HepG2 (cell line): ENCODE data around the gene FAM174C. TPM values are rescaled to one million over a fixed set of nuclear protein-coding genes. Genes with fewer than 3 reads are reported as not detected.

ENCODE experiments used
- AGO2 ChIP-seq: fragments of 200-400 bp; formaldehyde crosslinking; optimal IDR thresholded peaks from 2 replicates; pipeline ENCODE3; 2017; ENCODE audit warnings: mild to moderate bottlenecking, low read depth, low read length, moderate library complexity
- CHCHD3 ChIP-seq: sonication (generic); formaldehyde crosslinking; IDR thresholded peaks from 2 replicates; pipeline ENCODE4 v1.8.0; 2022; ENCODE audit warnings: mild to moderate bottlenecking, missing genetic modification reagents, moderate library complexity
- EED ChIP-seq: sonication (generic); formaldehyde crosslinking; IDR thresholded peaks from 2 replicates; pipeline ENCODE4 v1.5.0; 2020; ENCODE audit warnings: mild to moderate bottlenecking, missing genetic modification reagents
- PAWR ChIP-seq: sonication (generic); formaldehyde crosslinking; IDR thresholded peaks from 2 replicates; pipeline ENCODE4 v1.4.0; 2020; ENCODE audit warnings: missing genetic modification reagents, mild to moderate bottlenecking, borderline replicate concordance
- PRPF4 ChIP-seq: fragments of 200-400 bp; formaldehyde crosslinking; IDR thresholded peaks from 2 replicates; pipeline ENCODE4 v1.6.1; 2016; ENCODE audit warnings: low read length, low read depth; ENCODE audit not compliant: poor library complexity, severe bottlenecking
- RBAK ChIP-seq: sonication (generic); formaldehyde crosslinking; IDR thresholded peaks from 2 replicates; pipeline ENCODE4 v1.5.1; 2020; ENCODE audit warnings: mild to moderate bottlenecking, missing genetic modification reagents
- RBFOX2 ChIP-seq: fragments of 200-400 bp; formaldehyde crosslinking; IDR thresholded peaks from 2 replicates; pipeline ENCODE4 v1.6.1; 2017; ENCODE audit warnings: low read depth, mild to moderate bottlenecking, low read length
- RBM22 ChIP-seq: fragments of 200-400 bp; formaldehyde crosslinking; optimal IDR thresholded peaks from 2 replicates; pipeline ENCODE3; 2017; ENCODE audit warnings: mild to moderate bottlenecking, low read length, moderate library complexity
- SALL1 ChIP-seq: sonication (generic); formaldehyde crosslinking; IDR thresholded peaks from 2 replicates; pipeline ENCODE4 v1.8.0; 2022; ENCODE audit warnings: mild to moderate bottlenecking, missing genetic modification reagents
- SAP130 ChIP-seq: IDR thresholded peaks from 2 replicates; pipeline ENCODE4 v1.6.1; 2016; ENCODE audit warnings: low read depth
- TSC22D2 ChIP-seq: sonication (generic); formaldehyde crosslinking; IDR thresholded peaks from 2 replicates; pipeline ENCODE4 v1.5.1; 2020; ENCODE audit warnings: missing genetic modification reagents, mild to moderate bottlenecking, borderline replicate concordance
- ZBTB8A ChIP-seq: sonication (generic); formaldehyde crosslinking; IDR thresholded peaks from 2 replicates; pipeline ENCODE4 v1.4.0; 2020; ENCODE audit warnings: mild to moderate bottlenecking, low read depth, missing genetic modification reagents, borderline replicate concordance
- ZKSCAN5 ChIP-seq: sonication (generic); formaldehyde crosslinking; IDR thresholded peaks from 2 replicates; pipeline ENCODE4 v1.5.1; 2020; ENCODE audit warnings: mild to moderate bottlenecking, missing genetic modification reagents
- ZNF549 ChIP-seq: sonication (generic); formaldehyde crosslinking; IDR thresholded peaks from 2 replicates; pipeline ENCODE4 v1.5.0; 2020; ENCODE audit warnings: missing genetic modification reagents
- ZNF761 ChIP-seq: sonication (generic); formaldehyde crosslinking; conservative IDR thresholded peaks from 2 replicates; pipeline ENCODE4 v1.4.0; 2020; ENCODE audit warnings: mild to moderate bottlenecking, missing genetic modification reagents
- ZNF777 ChIP-seq: sonication (generic); formaldehyde crosslinking; IDR thresholded peaks from 2 replicates; pipeline ENCODE4 v1.4.0; 2020; ENCODE audit warnings: missing genetic modification reagents
- ZSCAN22 ChIP-seq: sonication (generic); formaldehyde crosslinking; IDR thresholded peaks from 2 replicates; pipeline ENCODE4 v1.4.0; 2020; ENCODE audit warnings: mild to moderate bottlenecking, missing genetic modification reagents
- ZSCAN30 ChIP-seq: sonication (generic); formaldehyde crosslinking; IDR thresholded peaks from 2 replicates; pipeline ENCODE4 v1.5.0; 2020; ENCODE audit warnings: mild to moderate bottlenecking, missing genetic modification reagents
- polyA plus RNA-seq, 8 experiments: library from polyadenylated mRNA; depleted of rRNA in 3 of 8; stranded (reverse) in 7 of 8; unstranded in 1 of 8; fragments of >200 nt; fragmentation: Illumina TruSeq in 4 of 8; extraction: Trizol in 4 of 8; gene quantifications; 2 replicates each; pipeline versions ENCODE4 v1.2.1 to v1.2.3, GENCODE V29; 2011 to 2016; ENCODE audit warnings: low read depth in 4 of 8, missing spikeins in 1 of 8, mixed read lengths in 1 of 8; ENCODE audit not compliant: insufficient read depth in 1 of 8
- total RNA-seq, 5 experiments: library from RNA; depleted of rRNA; stranded (reverse); fragments of >200 nt; fragmentation: Illumina TruSeq; extraction: Trizol; gene quantifications; 2 replicates each; pipeline ENCODE4 v1.2.3, GENCODE V29; 2016; ENCODE audit warnings: low read depth in 1 of 5
- TF ChIP-seq, protein P1 (sequence below): IDR thresholded peaks from 2 replicates; pipeline ENCODE4 v1.6.1; 2016; ENCODE audit warnings: low read depth
- TF ChIP-seq, protein P2 (sequence below): sonication (generic); formaldehyde crosslinking; IDR thresholded peaks from 2 replicates; pipeline ENCODE4 v1.4.0; 2020; ENCODE audit warnings: missing genetic modification reagents
- TF ChIP-seq, protein P3 (sequence below): IDR thresholded peaks from 2 replicates; pipeline ENCODE4 v1.6.1; 2012; ENCODE audit warnings: low read depth, low read length, improper control_type of control experiment
- TF ChIP-seq, protein P4 (sequence below): sonication (generic); formaldehyde crosslinking; conservative IDR thresholded peaks from 2 replicates; pipeline ENCODE4 v1.4.0; 2020; ENCODE audit warnings: mild to moderate bottlenecking, missing genetic modification reagents, moderate library complexity

FAM174C gene
- total and polyA plus RNA-seq, 2 of the 13 experiments (the other 11 are each of a cell fraction or from before 2014, with no cell fraction given): 19.5 to 31.3 TPM

DNA sequence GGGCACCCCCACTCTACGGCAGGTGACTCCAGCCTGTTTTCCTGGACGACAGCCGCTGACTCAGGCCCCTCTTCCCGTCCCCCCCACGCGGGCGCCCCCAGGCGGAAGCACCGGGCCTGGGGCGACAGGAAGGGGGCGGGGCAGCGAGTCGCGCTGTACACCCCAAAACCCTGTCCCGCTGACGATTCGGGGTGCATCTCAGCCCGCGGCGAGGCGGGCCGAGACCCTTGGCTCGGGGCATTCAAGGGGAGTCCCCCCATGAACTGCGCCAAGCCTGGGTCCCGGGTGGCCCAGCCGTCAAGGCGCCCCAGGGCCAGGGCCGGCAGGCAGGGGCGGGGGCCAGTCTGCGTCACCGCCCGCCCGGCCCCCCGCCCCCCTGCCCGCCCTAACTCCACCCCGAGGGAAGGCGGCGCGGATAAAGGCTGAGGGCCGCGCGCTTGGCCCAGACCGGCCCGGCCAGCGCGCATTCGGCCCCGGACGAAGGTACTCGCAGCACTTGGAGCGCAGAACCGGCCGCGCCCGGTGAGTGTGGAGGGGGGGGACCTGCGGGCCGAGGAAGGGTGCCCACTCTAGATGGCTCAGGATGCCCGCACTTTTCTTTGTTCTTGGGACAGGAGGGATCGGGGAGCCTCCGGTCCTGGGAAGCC lies 27.1 kb upstream of the FAM174C start, which contains the start of gene MIDN (continued):
- TF ChIP-seq CHCHD3 (CRISPR knock-in tag) (no peak), EED (CRISPR knock-in tag) (no peak), AGO2 (peak; percentile 84), ZBTB8A (CRISPR knock-in tag) (no peak), ZNF777 (CRISPR knock-in tag) (peak; percentile 90), ZNF761 (CRISPR knock-in tag) (peak; percentile 29; the same call in 1 of the 2 replicates), PAWR (CRISPR knock-in tag) (no peak), ZSCAN30 (CRISPR knock-in tag) (no peak), RBFOX2 (peak; percentile 84), ZSCAN22 (CRISPR knock-in tag) (no peak), SALL1 (CRISPR knock-in tag) (peak; percentile 58; the same call in 1 of the 2 replicates), PRPF4 (no peak), ZKSCAN5 (no peak), RBM22 (peak; percentile 93), RBAK (CRISPR knock-in tag) (no peak), SAP130 (CRISPR knock-in tag) (peak; percentile 71), TSC22D2 (CRISPR knock-in tag) (no peak), ZNF549 (CRISPR knock-in tag) (no peak)
- TF ChIP-seq, protein P1, sequence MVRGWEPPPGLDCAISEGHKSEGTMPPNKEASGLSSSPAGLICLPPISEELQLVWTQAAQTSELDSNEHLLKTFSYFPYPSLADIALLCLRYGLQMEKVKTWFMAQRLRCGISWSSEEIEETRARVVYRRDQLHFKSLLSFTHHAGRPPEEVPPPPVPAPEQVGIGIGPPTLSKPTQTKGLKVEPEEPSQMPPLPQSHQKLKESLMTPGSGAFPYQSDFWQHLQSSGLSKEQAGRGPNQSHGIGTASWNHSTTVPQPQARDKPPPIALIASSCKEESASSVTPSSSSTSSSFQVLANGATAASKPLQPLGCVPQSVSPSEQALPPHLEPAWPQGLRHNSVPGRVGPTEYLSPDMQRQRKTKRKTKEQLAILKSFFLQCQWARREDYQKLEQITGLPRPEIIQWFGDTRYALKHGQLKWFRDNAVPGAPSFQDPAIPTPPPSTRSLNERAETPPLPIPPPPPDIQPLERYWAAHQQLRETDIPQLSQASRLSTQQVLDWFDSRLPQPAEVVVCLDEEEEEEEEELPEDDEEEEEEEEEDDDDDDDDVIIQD (CRISPR knock-in tag): no peak; the same call in 1 of the 2 replicates
- TF ChIP-seq, protein P2, sequence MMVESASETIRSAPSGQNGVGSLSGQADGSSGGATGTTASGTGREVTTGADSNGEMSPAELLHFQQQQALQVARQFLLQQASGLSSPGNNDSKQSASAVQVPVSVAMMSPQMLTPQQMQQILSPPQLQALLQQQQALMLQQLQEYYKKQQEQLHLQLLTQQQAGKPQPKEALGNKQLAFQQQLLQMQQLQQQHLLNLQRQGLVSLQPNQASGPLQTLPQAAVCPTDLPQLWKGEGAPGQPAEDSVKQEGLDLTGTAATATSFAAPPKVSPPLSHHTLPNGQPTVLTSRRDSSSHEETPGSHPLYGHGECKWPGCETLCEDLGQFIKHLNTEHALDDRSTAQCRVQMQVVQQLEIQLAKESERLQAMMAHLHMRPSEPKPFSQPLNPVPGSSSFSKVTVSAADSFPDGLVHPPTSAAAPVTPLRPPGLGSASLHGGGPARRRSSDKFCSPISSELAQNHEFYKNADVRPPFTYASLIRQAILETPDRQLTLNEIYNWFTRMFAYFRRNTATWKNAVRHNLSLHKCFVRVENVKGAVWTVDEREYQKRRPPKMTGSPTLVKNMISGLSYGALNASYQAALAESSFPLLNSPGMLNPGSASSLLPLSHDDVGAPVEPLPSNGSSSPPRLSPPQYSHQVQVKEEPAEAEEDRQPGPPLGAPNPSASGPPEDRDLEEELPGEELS: no peak
- TF ChIP-seq, protein P3, sequence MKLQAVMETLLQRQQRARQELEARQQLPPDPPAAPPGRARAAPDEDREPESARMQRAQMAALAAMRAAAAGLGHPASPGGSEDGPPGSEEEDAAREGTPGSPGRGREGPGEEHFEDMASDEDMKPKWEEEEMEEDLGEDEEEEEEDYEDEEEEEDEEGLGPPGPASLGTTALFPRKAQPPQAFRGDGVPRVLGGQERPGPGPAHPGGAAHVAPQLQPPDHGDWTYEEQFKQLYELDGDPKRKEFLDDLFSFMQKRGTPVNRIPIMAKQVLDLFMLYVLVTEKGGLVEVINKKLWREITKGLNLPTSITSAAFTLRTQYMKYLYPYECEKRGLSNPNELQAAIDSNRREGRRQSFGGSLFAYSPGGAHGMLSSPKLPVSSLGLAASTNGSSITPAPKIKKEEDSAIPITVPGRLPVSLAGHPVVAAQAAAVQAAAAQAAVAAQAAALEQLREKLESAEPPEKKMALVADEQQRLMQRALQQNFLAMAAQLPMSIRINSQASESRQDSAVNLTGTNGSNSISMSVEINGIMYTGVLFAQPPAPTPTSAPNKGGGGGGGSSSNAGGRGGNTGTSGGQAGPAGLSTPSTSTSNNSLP: no peak
- TF ChIP-seq, protein P4, sequence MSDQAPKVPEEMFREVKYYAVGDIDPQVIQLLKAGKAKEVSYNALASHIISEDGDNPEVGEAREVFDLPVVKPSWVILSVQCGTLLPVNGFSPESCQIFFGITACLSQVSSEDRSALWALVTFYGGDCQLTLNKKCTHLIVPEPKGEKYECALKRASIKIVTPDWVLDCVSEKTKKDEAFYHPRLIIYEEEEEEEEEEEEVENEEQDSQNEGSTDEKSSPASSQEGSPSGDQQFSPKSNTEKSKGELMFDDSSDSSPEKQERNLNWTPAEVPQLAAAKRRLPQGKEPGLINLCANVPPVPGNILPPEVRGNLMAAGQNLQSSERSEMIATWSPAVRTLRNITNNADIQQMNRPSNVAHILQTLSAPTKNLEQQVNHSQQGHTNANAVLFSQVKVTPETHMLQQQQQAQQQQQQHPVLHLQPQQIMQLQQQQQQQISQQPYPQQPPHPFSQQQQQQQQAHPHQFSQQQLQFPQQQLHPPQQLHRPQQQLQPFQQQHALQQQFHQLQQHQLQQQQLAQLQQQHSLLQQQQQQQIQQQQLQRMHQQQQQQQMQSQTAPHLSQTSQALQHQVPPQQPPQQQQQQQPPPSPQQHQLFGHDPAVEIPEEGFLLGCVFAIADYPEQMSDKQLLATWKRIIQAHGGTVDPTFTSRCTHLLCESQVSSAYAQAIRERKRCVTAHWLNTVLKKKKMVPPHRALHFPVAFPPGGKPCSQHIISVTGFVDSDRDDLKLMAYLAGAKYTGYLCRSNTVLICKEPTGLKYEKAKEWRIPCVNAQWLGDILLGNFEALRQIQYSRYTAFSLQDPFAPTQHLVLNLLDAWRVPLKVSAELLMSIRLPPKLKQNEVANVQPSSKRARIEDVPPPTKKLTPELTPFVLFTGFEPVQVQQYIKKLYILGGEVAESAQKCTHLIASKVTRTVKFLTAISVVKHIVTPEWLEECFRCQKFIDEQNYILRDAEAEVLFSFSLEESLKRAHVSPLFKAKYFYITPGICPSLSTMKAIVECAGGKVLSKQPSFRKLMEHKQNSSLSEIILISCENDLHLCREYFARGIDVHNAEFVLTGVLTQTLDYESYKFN (CRISPR knock-in tag): peak; percentile 47
